Measurements from ENCODE around the gene GGT6. TPM values are rescaled to one million over a fixed set of nuclear protein-coding genes. Genes with fewer than 3 reads are reported as not detected.
A peak's percentile ranks its signal among the peaks of the same experiment; 100 is the strongest.

The GGT6 gene
- total and polyA plus RNA-seq, 2 of the 13 experiments (the other 11 are each of a cell fraction or from before 2014, with no cell fraction given): 0.16 to 0.80 TPM

GRCh38 chr17:4514206-4514605 is 46.2 kb downstream of the GGT6 start:
- intact Hi-C loops (cut with micrococcal nuclease; ENCODE audit: unreplicated experiment) (no loop called here), in situ Hi-C loops (cut with HindIII; ENCODE audit: extremely low pct_ligation_motif_present, low pct_unique_long_range_greater_than_20kb) (loop anchor here (5.0 kb wide), 1 partner anchor 92 kb away; no protein-coding TSS in a partner anchor)
- DNase-seq (ENCODE audit: low spot score) (no peak), FAIRE-seq (no peak), ATAC-seq (no peak)
- WGBS (ENCODE audit: low lambda C conversion rate): 60% methylated on average over 2 of the region's 7 CpGs
- H3K4me1 ChIP-seq (ENCODE audit: insufficient read depth, low read length): peaks cover 6% of the 10 kb centered on the region; the same call in 1 of the 2 replicates
- TF ChIP-seq ZNF768 (CRISPR knock-in tag; IDR thresholded peaks at IDR 0.05) (peak; percentile 89), MIER2 (CRISPR knock-in tag; IDR thresholded peaks at IDR 0.05) (no peak), HDAC1 (CRISPR knock-in tag; IDR thresholded peaks at IDR 0.05) (no peak), ZNF660 (CRISPR knock-in tag; IDR thresholded peaks at IDR 0.05; ENCODE audit: borderline replicate concordance, low read depth) (no peak), MAF1 (CRISPR knock-in tag; IDR thresholded peaks at IDR 0.05; ENCODE audit: borderline replicate concordance) (no peak)
- H3K9ac ChIP-seq (ENCODE audit: insufficient read depth, low read depth, low read length): no peak overlapping the region
- BruUV-seq (replicated peaks): no TSS peak
- no peaks in the 10 kb centered on the region for H4K20me1 ChIP-seq (ENCODE audit: insufficient read depth, low read length)
- no peak overlapping the region for H3K27ac ChIP-seq (ENCODE audit: extremely low read length, insufficient read depth, low read length)
- H3K36me3 ChIP-seq (replicated peaks in 1 of 2; ENCODE audit: control insufficient read depth in 1 of 2, insufficient read depth in 2 of 2, low read length in 2 of 2): no peaks in the 10 kb centered on the region
- ChIA-PET POLR2A (no interaction called here), CTCF (ENCODE audit: low intra/inter-chr PET ratio, low total read pairs) (no interaction called here)
- H3K27me3 ChIP-seq (ENCODE audit: control insufficient read depth in 1 of 2, insufficient read depth in 2 of 2, low read length in 2 of 2): peaks cover 11 to 68% of the 10 kb centered on the region in 2 experiments; a peak in 4 of 5 replicates
- H3K79me2 ChIP-seq (ENCODE audit: insufficient read depth, low read length): no peaks in the 10 kb centered on the region
- no peak overlapping the region for H2AFZ ChIP-seq (ENCODE audit: low read length)
- H3K4me3 ChIP-seq (replicated peaks in 1 of 3; ENCODE audit: insufficient read depth in 1 of 3, low read depth in 2 of 3, low read length in 3 of 3): no peak overlapping the region
- H3K4me2 ChIP-seq (ENCODE audit: low read depth, low read length): no peak overlapping the region
- no peaks in the 10 kb centered on the region for H3K9me3 ChIP-seq (ENCODE audit: low read length)

DNA sequence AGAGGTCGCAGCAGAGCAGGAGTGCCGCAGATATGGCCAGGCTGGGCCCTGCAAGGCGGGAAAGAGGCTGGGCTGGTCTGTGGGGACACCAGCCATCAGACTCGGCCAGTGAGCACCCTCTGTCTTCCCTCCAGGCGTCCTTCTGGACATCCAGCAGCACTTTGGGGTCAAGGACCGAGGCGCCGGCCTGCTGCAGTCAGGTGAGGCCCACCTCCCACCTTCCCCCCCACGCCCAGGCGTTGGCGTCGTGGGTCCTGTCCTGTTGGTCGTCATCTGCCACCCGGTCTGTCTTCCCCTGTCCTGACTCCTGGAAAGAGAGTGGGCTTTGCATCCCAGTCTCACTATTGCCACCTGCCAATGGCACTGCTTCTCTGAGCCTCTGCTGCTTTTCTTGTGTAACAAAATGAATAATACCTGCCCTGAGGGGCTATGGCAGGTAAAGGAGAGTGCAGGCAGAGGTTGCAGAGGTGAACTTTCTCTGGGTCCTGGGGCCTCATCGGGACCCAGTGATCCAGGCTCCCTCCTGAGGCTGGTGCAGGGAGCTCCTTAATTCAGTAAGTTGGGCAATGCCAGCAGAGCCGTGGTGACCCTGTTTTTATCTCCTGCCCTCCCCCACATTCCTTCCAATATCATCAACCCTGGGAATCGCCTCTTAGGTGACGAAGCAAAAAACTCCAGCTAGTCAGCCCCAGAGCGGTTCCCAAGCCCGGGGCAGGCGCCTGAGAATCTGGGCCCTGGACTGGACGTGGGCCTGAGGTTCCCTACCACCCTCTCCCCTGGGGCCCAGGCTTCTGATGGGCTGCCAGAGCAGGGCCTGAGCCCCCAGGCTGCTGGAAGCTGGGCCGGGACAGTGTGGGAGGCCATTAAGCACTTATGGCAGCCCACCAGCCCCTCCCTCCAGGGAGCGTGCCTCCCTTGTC is 47.0 kb downstream of the GGT6 start:
- H3K79me2 ChIP-seq (ENCODE audit: insufficient read depth, low read length): no peaks in the 10 kb centered on the region
- in situ Hi-C loops (cut with HindIII; ENCODE audit: extremely low pct_ligation_motif_present, low pct_unique_long_range_greater_than_20kb): loop anchor here (5.0 kb wide), 1 partner anchor 91 kb away; no protein-coding TSS in a partner anchor
- H3K9ac ChIP-seq (ENCODE audit: insufficient read depth, low read depth, low read length): no peak overlapping the region
- no peaks in the 10 kb centered on the region for H4K20me1 ChIP-seq (ENCODE audit: insufficient read depth, low read length)
- intact Hi-C loops (cut with micrococcal nuclease; ENCODE audit: unreplicated experiment): no loop called here
- BruUV-seq (replicated peaks): no TSS peak
- peak; percentile 13; the same call in 2 of the 3 replicates for ATAC-seq
- no peak for FAIRE-seq
- CTCF ChIA-PET (ENCODE audit: low intra/inter-chr PET ratio, low total read pairs): no interaction called here
- no peaks in the 10 kb centered on the region for H3K4me1 ChIP-seq (ENCODE audit: insufficient read depth, low read length)
- no peak overlapping the region for H3K4me2 ChIP-seq (ENCODE audit: low read depth, low read length)
- H3K27ac ChIP-seq (ENCODE audit: extremely low read length, insufficient read depth, low read length): no peak overlapping the region
- H3K4me3 ChIP-seq (replicated peaks in 1 of 3; ENCODE audit: insufficient read depth in 1 of 3, low read depth in 2 of 3, low read length in 3 of 3): no peak overlapping the region
- no peak overlapping the region for H2AFZ ChIP-seq (ENCODE audit: low read length)
- POLR2A ChIA-PET: no interaction called here
- peaks cover 12 to 65% of the 10 kb centered on the region in 2 experiments for H3K27me3 ChIP-seq (ENCODE audit: control insufficient read depth in 1 of 2, insufficient read depth in 2 of 2, low read length in 2 of 2)
- WGBS (ENCODE audit: low lambda C conversion rate): 26% methylated on average over 9 of the region's 24 CpGs
- no peaks in the 10 kb centered on the region for H3K9me3 ChIP-seq (ENCODE audit: low read length)
- no peak for DNase-seq (ENCODE audit: low spot score)
- H3K36me3 ChIP-seq (replicated peaks in 1 of 2; ENCODE audit: control insufficient read depth in 1 of 2, insufficient read depth in 2 of 2, low read length in 2 of 2): no peaks in the 10 kb centered on the region
- TF ChIP-seq ADNP (CRISPR knock-in tag; IDR thresholded peaks at IDR 0.05) (no peak), KDM2A (CRISPR knock-in tag; IDR thresholded peaks at IDR 0.05; ENCODE audit: borderline replicate concordance, low read depth) (no peak), ZNF205 (CRISPR knock-in tag; IDR thresholded peaks at IDR 0.05) (no peak), ZSCAN31 (CRISPR knock-in tag; IDR thresholded peaks at IDR 0.05; ENCODE audit: low read depth) (no peak), KAT2B (IDR thresholded peaks at IDR 0.05; ENCODE audit: borderline replicate concordance, low read depth, low read length) (no peak), REL (CRISPR knock-in tag; conservative IDR thresholded peaks at IDR 0.05) (no peak), ZNF224 (CRISPR knock-in tag; IDR thresholded peaks at IDR 0.05) (no peak), NR1H2 (CRISPR knock-in tag; IDR thresholded peaks at IDR 0.05; ENCODE audit: borderline replicate concordance, low read depth) (no peak), ZNF816 (CRISPR knock-in tag; IDR thresholded peaks at IDR 0.05; ENCODE audit: borderline replicate concordance) (no peak), ZNF484 (CRISPR knock-in tag; IDR thresholded peaks at IDR 0.05; ENCODE audit: borderline replicate concordance, low read depth) (no peak), MEIS2 (CRISPR knock-in tag; IDR thresholded peaks at IDR 0.05) (no peak), DNMT3B (CRISPR knock-in tag; conservative IDR thresholded peaks at IDR 0.05) (no peak)
- TF ChIP-seq, protein P1, sequence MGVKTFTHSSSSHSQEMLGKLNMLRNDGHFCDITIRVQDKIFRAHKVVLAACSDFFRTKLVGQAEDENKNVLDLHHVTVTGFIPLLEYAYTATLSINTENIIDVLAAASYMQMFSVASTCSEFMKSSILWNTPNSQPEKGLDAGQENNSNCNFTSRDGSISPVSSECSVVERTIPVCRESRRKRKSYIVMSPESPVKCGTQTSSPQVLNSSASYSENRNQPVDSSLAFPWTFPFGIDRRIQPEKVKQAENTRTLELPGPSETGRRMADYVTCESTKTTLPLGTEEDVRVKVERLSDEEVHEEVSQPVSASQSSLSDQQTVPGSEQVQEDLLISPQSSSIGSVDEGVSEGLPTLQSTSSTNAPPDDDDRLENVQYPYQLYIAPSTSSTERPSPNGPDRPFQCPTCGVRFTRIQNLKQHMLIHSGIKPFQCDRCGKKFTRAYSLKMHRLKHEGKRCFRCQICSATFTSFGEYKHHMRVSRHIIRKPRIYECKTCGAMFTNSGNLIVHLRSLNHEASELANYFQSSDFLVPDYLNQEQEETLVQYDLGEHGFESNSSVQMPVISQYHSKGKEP (CRISPR knock-in tag; IDR thresholded peaks at IDR 0.05): no peak
